NCI-H1930 (cell line): ENCODE data around the gene PAXX.

Experiments used
- DNase-seq, 2 experiments: peaks; one replicate each; lab custom pipeline; 2025; lab: John Stamatoyannopoulos, UW

Gene PAXX

DNA sequence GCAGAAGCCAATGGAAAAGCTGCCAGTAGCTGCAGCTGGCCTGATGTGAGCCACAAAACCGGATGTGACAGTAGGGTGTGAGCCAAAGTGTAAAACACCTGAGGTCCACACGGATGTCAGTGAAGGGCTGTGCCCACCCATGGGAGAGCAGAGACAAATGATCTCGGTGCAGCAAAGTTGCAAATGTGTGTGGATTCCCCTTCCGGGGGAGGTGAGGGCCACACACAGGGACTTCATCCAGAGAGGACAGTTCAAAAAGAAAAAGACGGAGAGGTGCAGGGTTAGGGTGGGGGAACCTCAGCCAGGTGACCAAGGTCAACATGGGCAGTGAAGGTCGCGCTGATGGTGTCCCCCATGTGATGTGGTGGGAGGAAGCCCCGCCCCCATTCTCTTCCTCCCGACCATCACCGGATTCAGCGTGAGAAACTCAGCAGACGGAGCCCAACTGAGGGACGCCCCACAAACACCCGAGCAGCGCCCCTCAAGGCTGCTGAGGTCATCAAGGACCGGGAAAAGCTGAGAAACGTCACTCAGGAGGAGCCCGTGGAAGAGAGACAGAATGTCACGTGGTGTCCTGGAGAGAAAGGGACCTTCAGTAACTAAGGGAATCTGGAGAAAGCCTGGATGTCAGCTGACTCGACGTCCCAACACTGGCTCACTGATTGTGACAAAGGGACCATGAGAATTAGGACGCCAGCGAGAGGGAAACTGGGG lies 26.3 kb upstream of the PAXX start:
- no peak for DNase-seq

GRCh38 chr9:136968333-136969127 lies 23.7 kb upstream of the PAXX start:
- no peak for DNase-seq

DNA sequence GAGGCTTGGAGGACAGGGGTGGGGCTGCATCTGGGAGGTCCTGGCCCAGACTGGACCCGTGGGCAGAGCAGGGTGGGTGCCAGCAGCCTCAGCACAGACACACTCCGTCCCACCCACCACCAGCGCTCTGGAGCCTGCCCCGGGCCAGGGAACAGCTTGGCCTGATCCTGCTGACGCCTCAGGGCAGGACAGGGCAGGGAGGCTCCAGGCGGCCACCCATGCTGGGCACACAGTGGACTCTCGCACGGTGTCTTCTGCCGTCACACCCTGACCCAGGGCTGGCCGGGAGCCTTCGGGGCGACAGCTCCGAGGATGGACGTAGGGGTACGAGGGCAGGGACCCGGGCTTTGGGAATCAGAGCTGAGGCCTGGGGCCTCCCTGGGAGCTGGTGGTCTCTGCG lies 23.1 kb upstream of the PAXX start:
- DNase-seq, result no peak

DNA sequence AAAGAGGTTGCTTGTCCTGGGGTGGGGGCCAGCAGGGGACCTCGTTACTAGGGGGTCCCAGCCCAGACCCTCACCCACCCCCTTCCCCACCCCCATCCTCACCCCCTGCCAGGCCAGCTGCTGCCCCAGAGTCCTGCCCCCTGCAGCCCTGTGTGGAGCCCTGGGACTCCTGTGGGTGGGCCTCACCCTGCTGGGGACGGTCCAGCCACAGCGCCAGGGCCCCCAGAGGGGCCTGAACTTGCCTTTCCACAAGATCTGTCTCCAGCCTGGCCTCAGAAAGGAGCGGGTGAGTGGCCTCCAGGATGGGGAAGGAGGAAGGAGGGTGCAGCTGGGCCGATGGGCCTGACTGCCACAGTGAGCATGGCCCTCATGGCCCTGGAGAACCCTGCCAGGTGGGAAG lies 22.4 kb upstream of the PAXX start:
- DNase-seq, result no peak

GRCh38 chr9:136970361-136970760 lies 21.9 kb upstream of the PAXX start:
- no peak for DNase-seq

DNA sequence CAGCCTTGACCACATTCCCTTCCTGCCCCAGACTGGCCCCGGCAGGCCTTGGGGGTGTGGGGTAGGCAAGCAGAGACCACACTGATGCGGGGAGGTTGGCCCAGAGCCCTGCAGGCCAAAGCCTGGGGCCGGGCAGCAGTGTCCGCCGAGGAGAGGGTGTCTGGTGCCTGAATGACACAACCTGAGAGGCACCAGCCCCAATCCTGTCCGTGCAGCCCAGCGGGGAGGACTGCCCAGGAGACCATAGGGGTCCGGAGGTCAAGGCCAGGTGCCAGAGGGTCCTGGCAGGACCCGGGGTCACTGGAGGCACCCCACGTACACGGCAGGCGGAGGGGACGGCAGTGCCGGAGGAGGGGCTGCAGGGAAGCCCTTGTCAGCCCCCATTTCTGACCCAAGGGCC lies 20.5 kb upstream of the PAXX start:
- DNase-seq, result no peak

DNA sequence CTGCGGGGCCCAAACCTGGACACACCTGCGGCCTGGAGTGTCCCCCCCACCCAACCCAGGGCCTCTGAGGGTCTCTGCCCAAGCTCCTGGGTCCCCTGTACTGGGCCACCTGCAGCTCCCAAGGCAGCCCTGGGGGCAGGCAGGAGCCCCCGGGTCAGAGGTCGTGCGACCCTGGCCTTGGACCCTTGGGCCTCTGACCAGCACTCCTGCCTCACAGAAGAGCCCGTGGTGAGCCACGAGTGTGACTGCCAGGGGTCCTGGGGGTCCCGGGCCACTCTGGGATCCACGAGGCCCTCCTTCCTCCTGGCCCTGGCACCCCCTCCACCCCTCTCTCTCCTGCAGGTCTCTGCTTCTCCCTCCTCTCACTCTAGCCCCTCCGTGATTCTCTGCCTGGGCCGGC lies 19.9 kb upstream of the PAXX start:
- DNase-seq, result no peak

- DNase-seq, result no peak
Observed at GRCh38 chr9:136972743-136973142, 19.5 kb upstream of the PAXX start.

GRCh38 chr9:136973618-136974617 lies 18.3 kb upstream of the PAXX start:
- no peak for DNase-seq

DNA sequence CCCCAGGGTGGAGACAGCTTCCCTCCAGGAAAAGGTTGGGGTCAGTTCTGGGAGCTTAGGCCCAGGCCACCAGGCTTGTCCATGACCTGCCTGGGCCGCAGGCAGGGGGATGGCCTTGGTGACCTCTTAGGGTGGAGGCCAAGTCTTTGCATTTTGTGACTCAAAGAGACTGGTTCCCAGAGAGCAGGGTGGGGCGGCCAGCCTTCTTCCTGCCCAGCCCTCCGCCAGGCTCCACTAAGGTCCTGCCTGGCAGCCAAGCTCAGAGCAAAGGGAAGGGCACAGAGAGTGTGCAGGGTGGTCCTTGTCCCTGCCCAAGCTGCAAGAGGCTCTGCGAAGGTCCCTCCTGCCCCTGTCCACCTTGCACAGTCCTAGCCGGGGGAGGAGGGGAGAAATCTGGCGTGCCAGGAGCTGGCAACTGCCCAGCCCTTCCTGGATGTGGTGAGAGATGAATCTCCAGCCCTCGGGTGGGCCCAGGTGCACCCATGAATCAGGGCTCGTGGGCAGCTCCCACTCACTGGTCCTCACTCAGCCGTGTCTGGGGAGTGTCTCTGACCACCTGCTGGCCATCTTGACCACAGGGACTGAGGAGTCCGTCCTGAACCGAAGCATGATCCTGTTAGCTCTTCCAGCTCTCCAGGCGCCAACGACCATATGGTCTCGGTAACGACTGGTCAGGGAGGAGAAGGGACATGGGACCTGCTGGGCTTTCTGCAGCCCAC lies 17.2 kb upstream of the PAXX start:
- no peak for DNase-seq

DNA sequence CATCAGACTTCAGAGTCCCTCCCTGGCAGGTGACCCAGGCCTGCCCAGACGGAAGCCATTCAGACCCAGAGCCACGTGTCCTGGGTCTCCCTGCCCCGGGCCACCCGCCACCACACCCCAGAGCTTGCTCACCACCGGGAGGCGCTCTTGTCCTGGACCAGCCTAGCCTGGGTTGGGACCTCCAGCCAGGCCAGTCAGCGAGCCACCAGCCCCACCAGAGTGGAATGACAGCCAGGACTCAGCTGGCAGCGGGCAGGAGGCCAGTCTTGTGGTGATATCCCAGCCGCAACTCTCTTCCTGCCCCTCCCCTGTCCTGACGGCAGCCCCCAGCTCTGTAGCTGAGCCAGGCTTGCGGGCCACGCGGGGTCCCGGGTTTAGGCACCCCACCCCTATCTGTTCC lies 16.6 kb upstream of the PAXX start:
- DNase-seq, result no peak

- DNase-seq, result no peak
Observed at GRCh38 chr9:136977223-136977622, 15.0 kb upstream of the PAXX start, which contains the start of gene PTGDS. TSS of gene PTGDS (plus strand) at chr9:136977504. CDS start at chr9:136977579, 75 bp downstream.

- DNase-seq, result no peak
Observed at GRCh38 chr9:136977649-136978072, 14.6 kb upstream of the PAXX start.

GRCh38 chr9:136978073-136978864 lies 14.0 kb upstream of the PAXX start:
- DNase-seq, result peak; percentile 61 to 66

- DNase-seq, result no peak
Observed at GRCh38 chr9:136978865-136979544, 13.2 kb upstream of the PAXX start.

- DNase-seq, result no peak
Observed at GRCh38 chr9:136979769-136980587, 12.2 kb upstream of the PAXX start.

DNA sequence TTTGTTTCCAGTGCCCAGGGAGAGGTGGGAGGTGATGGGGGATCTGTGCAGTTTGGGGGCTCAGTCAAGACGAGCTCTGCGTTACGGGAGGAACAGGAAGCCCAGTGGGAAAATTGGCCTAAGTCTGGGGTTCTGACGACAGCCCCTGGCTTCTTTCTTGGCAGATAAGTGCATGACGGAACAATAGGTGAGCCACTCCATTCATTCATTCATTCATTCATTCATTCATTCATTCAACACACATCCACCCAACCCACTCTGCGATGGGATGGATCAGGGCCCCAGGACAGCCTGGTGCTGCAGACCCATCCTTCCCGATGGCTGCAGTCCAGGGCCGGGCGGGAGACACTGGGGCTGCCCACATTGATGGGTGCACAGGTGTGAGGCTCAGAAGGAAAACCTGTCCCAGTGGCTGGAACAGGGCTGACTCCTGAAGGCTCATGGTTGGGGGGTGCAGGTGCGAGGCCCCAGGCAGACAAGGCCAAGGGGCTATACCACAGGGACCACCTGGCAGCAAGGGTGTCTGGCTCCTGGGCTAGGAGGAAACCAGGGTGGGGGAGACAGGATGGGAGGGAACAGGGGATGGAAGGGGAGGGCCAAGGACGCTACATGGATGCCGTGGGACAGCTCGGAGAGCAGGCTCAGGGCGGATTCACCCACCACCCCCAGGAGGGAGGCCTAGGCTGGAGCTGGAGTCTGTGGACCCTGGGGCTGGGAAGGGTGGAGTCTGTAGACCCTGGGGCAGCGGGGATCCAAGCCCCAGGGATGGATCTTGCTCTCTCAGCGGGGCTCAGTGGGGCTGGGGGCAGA lies 11.3 kb upstream of the PAXX start:
- DNase-seq, result no peak

DNA sequence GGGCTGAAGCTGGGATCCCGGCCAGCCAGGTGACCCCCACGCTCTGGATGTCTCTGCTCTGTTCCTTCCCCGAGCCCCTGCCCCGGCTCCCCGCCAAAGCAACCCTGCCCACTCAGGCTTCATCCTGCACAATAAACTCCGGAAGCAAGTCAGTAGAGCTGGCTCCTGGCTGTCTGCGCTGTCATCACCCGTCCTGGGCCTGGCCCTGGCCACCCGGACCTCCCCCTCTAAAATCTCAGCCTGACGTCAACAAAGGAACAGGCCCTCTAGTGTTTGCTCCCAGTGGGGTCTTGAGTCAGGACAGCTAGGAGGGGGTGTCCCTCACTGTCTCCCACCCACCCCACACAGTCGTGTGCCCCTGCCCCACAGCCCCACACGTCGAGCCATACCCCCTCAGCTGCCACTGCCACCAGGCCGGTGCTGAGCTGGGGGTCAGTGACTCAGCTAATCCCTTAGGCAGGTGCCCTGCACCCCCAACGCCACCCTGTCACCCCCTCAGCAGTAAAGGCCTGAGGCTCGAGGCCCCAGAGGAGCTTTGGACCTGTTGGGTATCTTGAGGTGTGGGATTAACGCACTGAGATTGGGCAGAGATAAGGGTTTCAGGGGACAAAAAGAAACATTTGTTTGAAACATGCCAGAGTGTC lies 10.5 kb upstream of the PAXX start:
- DNase-seq, result no peak
